ENCODE data around the gene STARD6. TPM values are rescaled to one million over a fixed set of nuclear protein-coding genes. Genes with fewer than 3 reads are reported as not detected.

Gene STARD6
- total and polyA plus RNA-seq, 2 experiments from 2014 or later, result not detected

GRCh38 chr18:54284981-54285785 lies 72.5 kb downstream of the STARD6 start:
- Mint-ChIP-seq H3K27me3 (ENCODE audit: insufficient read depth, low read depth, poor library complexity) (no peaks in the 10 kb centered on the region), H3K4me3 (no peak overlapping the region), H3K9me3 (no peaks in the 10 kb centered on the region), H3K27ac (0 out of 2 replicates have a peak overlapping the region, but pooled peaks have one; percentile 0), H3K36me3 (ENCODE audit: low read depth) (peaks cover 55% of the 10 kb centered on the region), H3K4me1 (peaks cover 5% of the 10 kb centered on the region; the same call in 2 of the 3 replicates)
- H3K4me2 ChIP-seq, result no peak overlapping the region
- ATAC-seq (no peak), DNase-seq (ENCODE audit: low spot score) (no peak)
- no peak overlapping the region for H2AFZ ChIP-seq
- H3K4me1 ChIP-seq (ENCODE audit: insufficient read depth), result 0 out of 2 replicates have a peak, but pooled peaks cover under 1% of the 10 kb centered on the region
- no peak for TF ChIP-seq JUNB (IDR thresholded peaks at IDR 0.05; ENCODE audit: unreplicated experiment)
- TF ChIP-seq ETS1 (IDR thresholded peaks at IDR 0.05), result no peak
- no peak for TF ChIP-seq STAT1 (IDR thresholded peaks at IDR 0.05; ENCODE audit: unreplicated experiment)
- TF ChIP-seq EZH2phosphoT487 (IDR thresholded peaks at IDR 0.05; ENCODE audit: unreplicated experiment), result no peak
- no peak for TF ChIP-seq CTCF (conservative IDR thresholded peaks at IDR 0.05; ENCODE audit: low read depth in 2 of 2)
- TF ChIP-seq EZH2 (IDR thresholded peaks at IDR 0.05; ENCODE audit: low read depth, unreplicated experiment), result no peak
- no peak for TF ChIP-seq NANOG (IDR thresholded peaks at IDR 0.05; ENCODE audit: borderline replicate concordance)
- no peak for TF ChIP-seq POLR2AphosphoS5 (IDR thresholded peaks at IDR 0.05; ENCODE audit: low read depth)
- TF ChIP-seq ZNF462 (CRISPR knock-in tag; IDR thresholded peaks at IDR 0.05), result no peak
- TF ChIP-seq CREB1 (CRISPR knock-in tag; IDR thresholded peaks at IDR 0.05; ENCODE audit: low read depth), result no peak
- no peak for TF ChIP-seq ZNF331 (CRISPR knock-in tag; IDR thresholded peaks at IDR 0.05; ENCODE audit: low read depth)
- no peak for TF ChIP-seq REST (IDR thresholded peaks at IDR 0.05; ENCODE audit: unreplicated experiment)
- no peak for TF ChIP-seq ZNF114 (CRISPR knock-in tag; IDR thresholded peaks at IDR 0.05)
- H3K4me3 ChIP-seq, result no peak overlapping the region
- H3F3A ChIP-seq (replicated peaks; ENCODE audit: low read depth), result no peaks in the 10 kb centered on the region
- no peaks in the 10 kb centered on the region for H3K79me2 ChIP-seq (replicated peaks; ENCODE audit: insufficient read depth)
- no peaks in the 10 kb centered on the region for H4K20me1 ChIP-seq (replicated peaks; ENCODE audit: insufficient read depth)
- no peak overlapping the region for H3K27ac ChIP-seq (ENCODE audit: low read depth)
- H3K27me3 ChIP-seq (ENCODE audit: insufficient read depth), result no peaks in the 10 kb centered on the region
- no peaks in the 10 kb centered on the region for H3K9me2 ChIP-seq (ENCODE audit: insufficient read depth)
- peaks cover 48% of the 10 kb centered on the region for H3K36me3 ChIP-seq (ENCODE audit: insufficient read depth)

Data from GM23338 (cell line).